Measurements from ENCODE around the gene DLG3.

Gene DLG3

GRCh38 chrX:70527053-70527452 is 82.4 kb downstream of the DLG3 start:
- Histone ChIP-seq H3F3A (ENCODE audit: low read depth) (no peaks in the 10 kb centered on the region), H3K9me2 (replicated peaks; ENCODE audit: low read depth, low read length) (no peaks in the 10 kb centered on the region), H3K27me3 (ENCODE audit: insufficient read depth, low read length, poor library complexity, severe bottlenecking) (no peaks in the 10 kb centered on the region), H2AFZ (ENCODE audit: low read length) (no peak overlapping the region), H4K20me1 (ENCODE audit: insufficient read depth, low read length, poor library complexity, severe bottlenecking) (no peaks in the 10 kb centered on the region), H3K4me3 (ENCODE audit: low read length, poor library complexity, severe bottlenecking) (no peak overlapping the region), H3K9ac (ENCODE audit: low read depth, low read length, poor library complexity, severe bottlenecking) (no peak overlapping the region), H3K4me2 (ENCODE audit: low read depth, low read length, poor library complexity, severe bottlenecking) (peak overlapping the region; percentile 42), H3K36me3 (ENCODE audit: insufficient read depth, low read length) (no peaks in the 10 kb centered on the region), H3K9me3 (ENCODE audit: insufficient read depth, low read depth, low read length) (no peaks in the 10 kb centered on the region), H3K79me2 (ENCODE audit: insufficient read depth, low read length) (no peaks in the 10 kb centered on the region), H3K4me1 (ENCODE audit: insufficient read depth, low read length, poor library complexity, severe bottlenecking) (peaks cover 5% of the 10 kb centered on the region)
- TF ChIP-seq CTCF (conservative IDR thresholded peaks at IDR 0.05; ENCODE audit: low read length) = no peak
- no peak for TF ChIP-seq EZH2phosphoT487 (IDR thresholded peaks at IDR 0.05; ENCODE audit: borderline replicate concordance)

GRCh38 chrX:70527610-70528345 is 83.1 kb downstream of the DLG3 start:
- H3K4me1 ChIP-seq (ENCODE audit: insufficient read depth, low read length, poor library complexity, severe bottlenecking) = peaks cover 5% of the 10 kb centered on the region
- H2AFZ ChIP-seq (ENCODE audit: low read length) = no peak overlapping the region; the same call in 1 of the 2 replicates
- H3K9me2 ChIP-seq (replicated peaks; ENCODE audit: low read depth, low read length) = no peaks in the 10 kb centered on the region
- peak overlapping the region; percentile 20 for H3K4me3 ChIP-seq (ENCODE audit: low read length, poor library complexity, severe bottlenecking)
- H4K20me1 ChIP-seq (ENCODE audit: insufficient read depth, low read length, poor library complexity, severe bottlenecking) = no peaks in the 10 kb centered on the region
- no peaks in the 10 kb centered on the region for H3K9me3 ChIP-seq (ENCODE audit: insufficient read depth, low read depth, low read length)
- H3K9ac ChIP-seq (ENCODE audit: low read depth, low read length, poor library complexity, severe bottlenecking) = peak overlapping the region; percentile 36
- no peaks in the 10 kb centered on the region for H3K36me3 ChIP-seq (ENCODE audit: insufficient read depth, low read length)
- H3K27me3 ChIP-seq (ENCODE audit: insufficient read depth, low read length, poor library complexity, severe bottlenecking) = no peaks in the 10 kb centered on the region
- no peaks in the 10 kb centered on the region for H3F3A ChIP-seq (ENCODE audit: low read depth)
- TF ChIP-seq CTCF (conservative IDR thresholded peaks at IDR 0.05; ENCODE audit: low read length) (no peak), EZH2phosphoT487 (IDR thresholded peaks at IDR 0.05; ENCODE audit: borderline replicate concordance) (no peak)
- peak overlapping the region; percentile 42 for H3K4me2 ChIP-seq (ENCODE audit: low read depth, low read length, poor library complexity, severe bottlenecking)
- no peaks in the 10 kb centered on the region for H3K79me2 ChIP-seq (ENCODE audit: insufficient read depth, low read length)

- no peaks in the 10 kb centered on the region for H3K9me3 ChIP-seq (ENCODE audit: insufficient read depth, low read depth, low read length)
- no peaks in the 10 kb centered on the region for H4K20me1 ChIP-seq (ENCODE audit: insufficient read depth, low read length, poor library complexity, severe bottlenecking)
- no peak overlapping the region for H2AFZ ChIP-seq (ENCODE audit: low read length)
- no peak overlapping the region for H3K9ac ChIP-seq (ENCODE audit: low read depth, low read length, poor library complexity, severe bottlenecking)
- no peaks in the 10 kb centered on the region for H3K9me2 ChIP-seq (replicated peaks; ENCODE audit: low read depth, low read length)
- H3K27me3 ChIP-seq (ENCODE audit: insufficient read depth, low read length, poor library complexity, severe bottlenecking) = no peaks in the 10 kb centered on the region
- H3K79me2 ChIP-seq (ENCODE audit: insufficient read depth, low read length) = no peaks in the 10 kb centered on the region
- no peak overlapping the region for H3K4me2 ChIP-seq (ENCODE audit: low read depth, low read length, poor library complexity, severe bottlenecking)
- H3F3A ChIP-seq (ENCODE audit: low read depth) = no peaks in the 10 kb centered on the region
- TF ChIP-seq CTCF (conservative IDR thresholded peaks at IDR 0.05; ENCODE audit: low read length) = no peak
- no peak for TF ChIP-seq EZH2phosphoT487 (IDR thresholded peaks at IDR 0.05; ENCODE audit: borderline replicate concordance)
- H3K4me3 ChIP-seq (ENCODE audit: low read length, poor library complexity, severe bottlenecking) = no peak overlapping the region
- H3K36me3 ChIP-seq (ENCODE audit: insufficient read depth, low read length) = no peaks in the 10 kb centered on the region
- no peaks in the 10 kb centered on the region for H3K4me1 ChIP-seq (ENCODE audit: insufficient read depth, low read length, poor library complexity, severe bottlenecking)
These were observed 90.6 kb downstream of the DLG3 start for GRCh38 chrX:70535198-70535597.
